IPS-NIHi7 (cell line): ENCODE results near the gene KIF5B.
"Not testable (repeated sequence)": the region's sequence is repeated elsewhere in the genome, so short reads cannot be mapped to it uniquely, and the experiment has no call there.

Source experiments
- DNase-seq: peaks from one replicate; pipeline ENCODE4 v3.0.0; 2012; ENCODE audit warnings: mixed read lengths; ENCODE audit errors: extremely low spot score

The KIF5B gene

GRCh38 chr10:32060347-32060746 lies 4.1 kb upstream of the KIF5B start:
- no peak for DNase-seq

- DNase-seq, result no peak
These were observed 3.2 kb upstream of the KIF5B start for GRCh38 chr10:32059472-32059871.

GRCh38 chr10:32057036-32057372 lies 779 bp upstream of the KIF5B start:
- DNase-seq, result no peak

- DNase-seq, result peak; percentile 69
These were observed 618 bp downstream of the KIF5B start for GRCh38 chr10:32055478-32056135.

GRCh38 chr10:32054094-32054493 lies 2.1 kb downstream of the KIF5B start:
- no peak for DNase-seq

- not testable (repeated sequence) for DNase-seq
These were observed 2.8 kb downstream of the KIF5B start for GRCh38 chr10:32053392-32053791.

GRCh38 chr10:32051926-32052325 lies 4.3 kb downstream of the KIF5B start:
- DNase-seq, result no peak

- DNase-seq, result no peak
These were observed 6.0 kb downstream of the KIF5B start for GRCh38 chr10:32050177-32050576.

GRCh38 chr10:32049113-32049512 lies 7.1 kb downstream of the KIF5B start:
- no peak for DNase-seq

- DNase-seq, result no peak
These were observed 7.9 kb downstream of the KIF5B start for GRCh38 chr10:32048282-32048681.

- DNase-seq, result no peak
These were observed 8.3 kb downstream of the KIF5B start for GRCh38 chr10:32047881-32048280.

- DNase-seq, result no peak
These were observed 10.1 kb downstream of the KIF5B start for GRCh38 chr10:32046151-32046550.

- not testable (repeated sequence) for DNase-seq
These were observed 13.5 kb downstream of the KIF5B start for GRCh38 chr10:32042730-32043129.

- DNase-seq, result no peak
These were observed 14.8 kb downstream of the KIF5B start for GRCh38 chr10:32041290-32042028.

GRCh38 chr10:32039734-32040133 lies 16.5 kb downstream of the KIF5B start:
- no peak for DNase-seq

GRCh38 chr10:32038777-32039176 lies 17.4 kb downstream of the KIF5B start:
- DNase-seq, result no peak

- DNase-seq, result no peak
These were observed 19.3 kb downstream of the KIF5B start for GRCh38 chr10:32036922-32037321.

- no peak for DNase-seq
These were observed 21.2 kb downstream of the KIF5B start for GRCh38 chr10:32035038-32035437.

- no peak for DNase-seq
These were observed 23.1 kb downstream of the KIF5B start for GRCh38 chr10:32033171-32033570.

GRCh38 chr10:32031920-32032319 lies 24.3 kb downstream of the KIF5B start:
- DNase-seq, result no peak

GRCh38 chr10:32031424-32031823 lies 24.8 kb downstream of the KIF5B start:
- DNase-seq, result no peak

GRCh38 chr10:32028710-32029109 lies 27.5 kb downstream of the KIF5B start:
- DNase-seq, result no peak

GRCh38 chr10:32023264-32023663 lies 33.0 kb downstream of the KIF5B start:
- DNase-seq, result no peak

- no peak for DNase-seq
These were observed 39.2 kb downstream of the KIF5B start for GRCh38 chr10:32017044-32017443.
